Tibial nerve (tissue), 4 donors: ENCODE data around the gene AUTS2.

Experiments
- CTCF ChIP-seq, 5 experiments: fragments of 200-600 bp in 3 of 5; fragments of 450-650 bp in 2 of 5; sonication (generic) in 3 of 5; IDR thresholded peaks; one replicate each; pipeline ENCODE4 v1.5.1; 2016 to 2019; ENCODE audit warnings: antibody characterized with exemption in 5 of 5, mild to moderate bottlenecking in 3 of 5, moderate library complexity in 2 of 5
- EP300 ChIP-seq, 2 donors: sonication (generic); formaldehyde crosslinking; IDR thresholded peaks; one replicate each; pipeline ENCODE4 v1.6.1; 2017; ENCODE audit warnings: antibody characterized with exemption in 2 of 2, mild to moderate bottlenecking in 1 of 2
- POLR2A ChIP-seq, 2 donors: fragments of 450-650 bp; IDR thresholded peaks; one replicate each; pipeline ENCODE4 v1.6.1; 2017; ENCODE audit warnings: antibody characterized with exemption in 2 of 2, mild to moderate bottlenecking in 2 of 2, moderate library complexity in 2 of 2

DNA sequence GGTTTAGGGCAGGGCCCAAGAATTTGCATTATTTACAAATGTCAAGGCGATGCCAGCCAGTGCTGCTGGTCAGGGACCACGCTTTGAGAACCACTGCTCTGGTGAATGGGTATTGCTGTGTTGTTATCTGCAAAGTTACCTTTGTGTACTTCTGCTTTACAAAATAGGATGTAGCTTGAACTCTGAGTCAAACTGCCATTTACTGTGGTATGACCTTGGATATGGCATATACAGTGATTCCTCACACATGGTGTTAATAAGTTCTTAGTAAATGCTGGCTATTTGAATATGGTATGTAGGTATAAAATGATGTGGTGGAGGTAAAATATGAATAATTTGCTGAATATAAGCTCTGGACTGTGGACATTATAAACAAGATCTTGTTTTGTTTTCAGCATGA, 148.9 kb downstream of the AUTS2 start:
- no peak for TF ChIP-seq CTCF (IDR thresholded peaks at IDR 0.05)
- TF ChIP-seq EP300 (IDR thresholded peaks at IDR 0.05) = no peak
- TF ChIP-seq POLR2A (IDR thresholded peaks at IDR 0.05) = no peak
